Measurements from ENCODE around the gene CERS1. TPM values are rescaled to one million over a fixed set of nuclear protein-coding genes. Genes with fewer than 3 reads are reported as not detected.

Gene CERS1
- total RNA-seq, 1 donor from 2014 or later, result 1.8 TPM

GRCh38 chr19:18828786-18829185 lies 67.2 kb downstream of the CERS1 start:
- intact Hi-C loops (cut with DNase I), result no loop called here
- DNase-seq (ENCODE audit: low spot score), result no peak

Other genes with a start within 250 kb of the CERS1 start
- 8.8 TPM for gene CRTC1, start 212.5 kb downstream of the CERS1 start, total RNA-seq
- gene COMP, start 104.9 kb downstream of the CERS1 start, total RNA-seq, result 31.8 TPM
- 40.2 TPM for gene UPF1, start 64.2 kb downstream of the CERS1 start, total RNA-seq
- 133 TPM for gene COPE, start 23.2 kb upstream of the CERS1 start, total RNA-seq
- 22.9 TPM for gene DDX49, start 23.6 kb upstream of the CERS1 start, total RNA-seq
- gene HOMER3, start 45.1 kb upstream of the CERS1 start, total RNA-seq, result 15.6 TPM
- gene SUGP2, start 137.4 kb upstream of the CERS1 start, total RNA-seq, result 60.4 TPM
- 15.9 TPM for gene ARMC6, start 137.4 kb upstream of the CERS1 start, total RNA-seq
- gene SLC25A42, start 167.8 kb upstream of the CERS1 start, total RNA-seq, result 14.9 TPM
- gene TMEM161A, start 242.3 kb upstream of the CERS1 start, total RNA-seq, result 12.2 TPM

All from cardiac septum (tissue), 1 donor.